ENCODE measurements around the gene ZNF524.
A peak's percentile ranks its signal among the peaks of the same experiment; 100 is the strongest.

The ZNF524 gene

GRCh38 chr19:55601084-55601483 is 996 bp downstream of the ZNF524 start:
- no peak for DNase-seq (ENCODE audit: low read depth in 2 of 2, low spot score in 1 of 2)

- no peak for DNase-seq (ENCODE audit: low read depth in 2 of 2, low spot score in 1 of 2)
Measured at GRCh38 chr19:55602104-55603001, 2.3 kb downstream of the ZNF524 start.

- DNase-seq (ENCODE audit: low read depth in 2 of 2, low spot score in 1 of 2): no peak
Measured at GRCh38 chr19:55603115-55603514, 3.0 kb downstream of the ZNF524 start.

- no peak for DNase-seq (ENCODE audit: low read depth in 2 of 2, low spot score in 1 of 2)
Measured at GRCh38 chr19:55603581-55604292, 3.6 kb downstream of the ZNF524 start.

GRCh38 chr19:55605207-55605636 is 5.1 kb downstream of the ZNF524 start:
- peak; percentile 95 to 97 for DNase-seq (ENCODE audit: low read depth in 2 of 2, low spot score in 1 of 2)

- DNase-seq (ENCODE audit: low read depth in 2 of 2, low spot score in 1 of 2): peak; percentile 41 to 42
Measured at GRCh38 chr19:55605637-55606470, 5.8 kb downstream of the ZNF524 start, which contains the start of gene ZNF865. TSS of gene ZNF865 (plus strand) at chr19:55605647. CDS start at chr19:55613619, 7,972 bp downstream.

GRCh38 chr19:55606471-55606787 is 6.3 kb downstream of the ZNF524 start:
- no peak for DNase-seq (ENCODE audit: low read depth in 2 of 2, low spot score in 1 of 2)

- no peak for DNase-seq (ENCODE audit: low read depth in 2 of 2, low spot score in 1 of 2)
Measured at GRCh38 chr19:55606817-55607216, 6.7 kb downstream of the ZNF524 start.

- no peak for DNase-seq (ENCODE audit: low read depth in 2 of 2, low spot score in 1 of 2)
Measured at GRCh38 chr19:55609326-55609725, 9.2 kb downstream of the ZNF524 start.

GRCh38 chr19:55611300-55611982 is 11.4 kb downstream of the ZNF524 start:
- DNase-seq (ENCODE audit: low read depth in 2 of 2, low spot score in 1 of 2): no peak

GRCh38 chr19:55611983-55612645 is 12.0 kb downstream of the ZNF524 start:
- DNase-seq (ENCODE audit: low read depth in 2 of 2, low spot score in 1 of 2): no peak

GRCh38 chr19:55613396-55613795 is 13.3 kb downstream of the ZNF524 start:
- no peak for DNase-seq (ENCODE audit: low read depth in 2 of 2, low spot score in 1 of 2)

- no peak for DNase-seq (ENCODE audit: low read depth in 2 of 2, low spot score in 1 of 2)
Measured at GRCh38 chr19:55613930-55614710, 14.0 kb downstream of the ZNF524 start.

GRCh38 chr19:55614711-55615542 is 14.8 kb downstream of the ZNF524 start:
- DNase-seq (ENCODE audit: low read depth in 2 of 2, low spot score in 1 of 2): no peak

- DNase-seq (ENCODE audit: low read depth in 2 of 2, low spot score in 1 of 2): no peak
Measured at GRCh38 chr19:55615543-55616394, 15.7 kb downstream of the ZNF524 start.

GRCh38 chr19:55616395-55616875 is 16.3 kb downstream of the ZNF524 start:
- no peak for DNase-seq (ENCODE audit: low read depth in 2 of 2, low spot score in 1 of 2)

- DNase-seq (ENCODE audit: low read depth in 2 of 2, low spot score in 1 of 2): no peak
Measured at GRCh38 chr19:55617426-55617825, 17.3 kb downstream of the ZNF524 start.

GRCh38 chr19:55618426-55618825 is 18.3 kb downstream of the ZNF524 start:
- DNase-seq (ENCODE audit: low read depth in 2 of 2, low spot score in 1 of 2): no peak

All from stimulated activated CD8-positive, alpha-beta memory T cell treated with anti-CD3 and anti-CD28 coated beads, Interleukin-4, amount 100 ng/mL, for 1 hour (primary cell).